ENCODE results near the gene TNS3.
A peak's percentile ranks its signal among the peaks of the same experiment; 100 is the strongest.

TNS3 gene

DNA sequence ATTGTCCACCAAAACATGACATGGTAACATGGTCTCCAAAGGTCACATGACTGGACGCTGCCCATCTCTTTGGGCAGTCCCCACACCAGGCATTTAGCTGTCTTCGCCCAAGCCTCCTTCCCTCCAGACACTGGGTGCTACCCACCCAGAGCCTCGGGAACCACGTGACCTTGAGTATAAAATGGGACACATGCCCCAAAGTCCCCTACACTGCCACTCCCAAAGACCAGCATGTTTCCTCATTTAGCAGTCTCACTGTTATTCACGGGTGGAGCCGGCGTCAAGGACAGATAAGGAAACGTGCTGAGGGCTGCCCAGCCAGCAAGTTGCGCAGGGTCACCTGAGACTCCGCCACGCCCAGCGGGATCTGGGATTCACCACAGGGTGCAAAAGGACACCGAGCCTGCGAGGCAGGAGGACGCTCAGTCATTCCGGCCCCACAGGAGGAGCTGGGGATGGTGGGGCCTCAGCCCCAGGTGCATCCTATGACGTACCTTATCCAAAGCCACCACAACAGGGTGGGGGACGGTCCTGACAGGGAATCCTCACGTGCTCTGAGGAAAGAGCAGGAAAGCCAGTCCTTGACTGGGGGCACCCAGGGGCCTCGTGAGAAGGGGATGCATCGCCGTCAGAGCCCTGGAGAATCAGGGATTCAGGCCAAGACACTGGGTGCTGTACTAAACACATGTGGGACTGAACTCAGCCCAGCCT is 226.9 kb downstream of the TNS3 start:
- H3K4me3 ChIP-seq (ENCODE audit: low read depth, low read length): no peak overlapping the region
- H3K27ac ChIP-seq: no peak overlapping the region
- TF ChIP-seq CTCF (IDR thresholded peaks at IDR 0.05; ENCODE audit: low read depth, low read length): no peak
- no peak for DNase-seq
- no peaks in the 10 kb centered on the region for H3K27me3 ChIP-seq (ENCODE audit: insufficient read depth, low read depth, severe bottlenecking)
- no peaks in the 10 kb centered on the region for H3K36me3 ChIP-seq
- no peaks in the 10 kb centered on the region for H3K9me3 ChIP-seq (ENCODE audit: severe bottlenecking)

GRCh38 chr7:47354071-47354470 is 227.8 kb downstream of the TNS3 start:
- Histone ChIP-seq H3K4me3 (ENCODE audit: low read depth, low read length) (no peak overlapping the region), H3K27me3 (ENCODE audit: insufficient read depth, low read depth, severe bottlenecking) (no peaks in the 10 kb centered on the region), H3K9me3 (ENCODE audit: severe bottlenecking) (no peaks in the 10 kb centered on the region), H3K27ac (no peak overlapping the region), H3K36me3 (no peaks in the 10 kb centered on the region)
- TF ChIP-seq CTCF (IDR thresholded peaks at IDR 0.05; ENCODE audit: low read depth, low read length): no peak
- no peak for DNase-seq

DNA sequence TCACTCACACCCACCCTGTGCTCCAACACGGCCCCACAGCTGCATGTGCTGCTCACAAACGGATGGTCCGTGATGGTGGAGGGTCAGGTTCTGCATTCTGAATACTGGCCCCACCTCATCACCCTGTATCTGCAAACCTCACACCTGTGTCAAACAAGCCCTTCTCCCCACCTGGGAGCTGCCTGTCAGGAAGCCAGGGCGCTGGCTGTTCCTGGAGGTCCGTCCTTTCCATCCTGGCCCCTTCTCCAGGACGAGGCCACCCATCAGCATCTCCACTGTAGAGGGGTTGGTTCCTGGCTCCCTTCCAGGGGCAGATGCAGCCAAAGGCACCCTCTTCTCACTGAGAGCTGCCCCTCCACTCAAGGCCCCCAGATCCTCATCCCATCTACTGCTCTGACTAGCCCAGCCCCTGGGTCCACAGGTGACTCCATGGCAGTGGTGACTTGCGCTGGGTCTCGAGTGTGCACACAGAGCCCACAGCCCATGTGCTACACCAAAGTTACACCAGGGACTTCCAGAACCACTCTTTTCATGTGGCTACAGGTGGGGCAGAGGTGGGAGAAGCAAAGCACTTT is 229.4 kb downstream of the TNS3 start:
- no peak for DNase-seq
- no peaks in the 10 kb centered on the region for H3K27me3 ChIP-seq (ENCODE audit: insufficient read depth, low read depth, severe bottlenecking)
- no peaks in the 10 kb centered on the region for H3K36me3 ChIP-seq
- H3K4me3 ChIP-seq (ENCODE audit: low read depth, low read length): no peak overlapping the region
- TF ChIP-seq CTCF (IDR thresholded peaks at IDR 0.05; ENCODE audit: low read depth, low read length): no peak
- no peaks in the 10 kb centered on the region for H3K9me3 ChIP-seq (ENCODE audit: severe bottlenecking)
- H3K27ac ChIP-seq: no peak overlapping the region

DNA sequence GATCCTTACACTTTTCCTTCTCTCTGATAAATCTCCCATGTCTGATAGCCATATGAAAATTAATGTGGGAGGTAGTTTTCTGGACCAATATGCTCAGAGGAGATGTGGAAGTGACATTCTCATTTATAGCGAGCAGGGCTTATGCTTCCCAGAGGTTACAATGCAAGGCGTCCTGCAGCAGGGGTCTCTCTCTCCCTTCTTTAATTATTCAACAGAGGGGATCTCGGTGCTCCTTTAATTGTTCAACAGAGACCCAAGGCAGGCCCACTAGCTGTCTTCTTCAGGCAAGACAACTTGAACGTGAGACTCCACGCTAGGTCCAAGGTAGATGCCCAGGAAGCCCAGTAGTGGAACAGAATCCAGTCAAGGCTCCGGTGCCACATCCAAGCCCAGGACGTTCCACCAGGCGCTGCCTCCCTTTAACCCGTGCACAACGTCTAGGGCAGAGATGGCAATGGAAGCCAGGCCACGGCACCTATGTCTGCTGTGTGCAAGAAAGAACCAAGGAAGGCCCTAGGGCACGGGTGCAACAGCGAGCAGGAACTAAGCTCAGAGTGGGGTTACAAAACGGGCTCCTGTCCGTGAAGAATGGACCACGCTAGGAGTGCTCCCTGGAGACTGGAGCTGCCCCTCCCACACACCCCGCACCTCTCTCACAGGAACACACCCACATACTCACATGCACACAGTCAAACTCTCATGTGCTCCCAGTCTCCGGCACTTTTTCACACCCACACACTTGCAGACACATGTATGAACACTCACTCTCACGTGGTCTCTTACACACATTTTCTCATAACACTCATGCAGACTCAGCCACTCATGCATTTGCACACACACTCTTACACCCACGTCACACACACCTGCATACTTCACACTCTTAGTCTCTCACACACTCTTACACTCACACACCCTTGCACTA is 230.4 kb downstream of the TNS3 start:
- no peaks in the 10 kb centered on the region for H3K27me3 ChIP-seq (ENCODE audit: insufficient read depth, low read depth, severe bottlenecking)
- H3K4me3 ChIP-seq (ENCODE audit: low read depth, low read length): no peak overlapping the region
- 0 out of 2 replicates have a peak, but pooled peaks have one; percentile 6 for TF ChIP-seq CTCF (IDR thresholded peaks at IDR 0.05; ENCODE audit: low read depth, low read length)
- H3K9me3 ChIP-seq (ENCODE audit: severe bottlenecking): no peaks in the 10 kb centered on the region
- H3K27ac ChIP-seq: no peak overlapping the region
- no peaks in the 10 kb centered on the region for H3K36me3 ChIP-seq
- no peak for DNase-seq

DNA sequence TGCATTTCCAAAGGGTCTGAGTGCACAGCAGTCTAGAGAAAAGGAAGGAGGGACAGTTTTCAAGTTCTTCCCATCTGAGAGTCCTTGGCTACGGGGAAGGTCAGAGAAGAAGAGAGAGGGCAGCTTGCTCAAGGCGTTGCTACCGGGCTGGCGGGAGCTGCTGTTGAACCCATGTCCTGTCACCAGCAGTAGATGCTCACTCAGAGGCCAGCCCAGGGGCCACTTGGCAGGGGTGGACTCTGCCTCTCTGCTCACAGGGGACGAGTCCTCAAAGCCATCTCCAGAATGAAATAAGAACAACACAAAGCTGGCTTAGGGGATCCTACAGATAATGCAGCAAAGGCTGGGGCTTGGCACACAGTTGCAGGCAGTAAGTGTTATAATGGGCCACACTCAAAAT is 231.5 kb downstream of the TNS3 start:
- Histone ChIP-seq H3K27ac (no peak overlapping the region), H3K36me3 (no peaks in the 10 kb centered on the region), H3K4me3 (ENCODE audit: low read depth, low read length) (no peak overlapping the region), H3K9me3 (ENCODE audit: severe bottlenecking) (no peaks in the 10 kb centered on the region), H3K27me3 (ENCODE audit: insufficient read depth, low read depth, severe bottlenecking) (no peaks in the 10 kb centered on the region)
- TF ChIP-seq CTCF (IDR thresholded peaks at IDR 0.05; ENCODE audit: low read depth, low read length): no peak
- no peak for DNase-seq
